IPS-18a (cell line): Measurements from ENCODE around the gene LOXL4.

Source experiments
- H3K27ac ChIP-seq: one replicate; pipeline ENCODE4 v1.5.1; 2013; ENCODE audit warnings: low read length
- H3K27me3 ChIP-seq: one replicate; pipeline ENCODE4 v1.6.1; 2013; ENCODE audit warnings: mild to moderate bottlenecking, low read length; ENCODE audit not compliant: control insufficient read depth, insufficient read depth
- H3K36me3 ChIP-seq: one replicate; pipeline ENCODE4 v1.6.1; 2013; ENCODE audit warnings: low read depth, low read length; ENCODE audit not compliant: control insufficient read depth
- H3K4me1 ChIP-seq: one replicate; pipeline ENCODE4 v1.6.1; 2013; ENCODE audit warnings: low read depth, low read length; ENCODE audit not compliant: control insufficient read depth
- H3K4me3 ChIP-seq: one replicate; pipeline ENCODE4 v1.5.1; 2013; ENCODE audit warnings: low read length
- H3K9ac ChIP-seq: one replicate; pipeline ENCODE4 v1.6.1; 2013; ENCODE audit warnings: mild to moderate bottlenecking, low read length, moderate library complexity
- H3K9me3 ChIP-seq: one replicate; pipeline ENCODE4 v1.6.1; 2013; ENCODE audit warnings: low read depth, low read length; ENCODE audit not compliant: control insufficient read depth

Gene LOXL4

DNA sequence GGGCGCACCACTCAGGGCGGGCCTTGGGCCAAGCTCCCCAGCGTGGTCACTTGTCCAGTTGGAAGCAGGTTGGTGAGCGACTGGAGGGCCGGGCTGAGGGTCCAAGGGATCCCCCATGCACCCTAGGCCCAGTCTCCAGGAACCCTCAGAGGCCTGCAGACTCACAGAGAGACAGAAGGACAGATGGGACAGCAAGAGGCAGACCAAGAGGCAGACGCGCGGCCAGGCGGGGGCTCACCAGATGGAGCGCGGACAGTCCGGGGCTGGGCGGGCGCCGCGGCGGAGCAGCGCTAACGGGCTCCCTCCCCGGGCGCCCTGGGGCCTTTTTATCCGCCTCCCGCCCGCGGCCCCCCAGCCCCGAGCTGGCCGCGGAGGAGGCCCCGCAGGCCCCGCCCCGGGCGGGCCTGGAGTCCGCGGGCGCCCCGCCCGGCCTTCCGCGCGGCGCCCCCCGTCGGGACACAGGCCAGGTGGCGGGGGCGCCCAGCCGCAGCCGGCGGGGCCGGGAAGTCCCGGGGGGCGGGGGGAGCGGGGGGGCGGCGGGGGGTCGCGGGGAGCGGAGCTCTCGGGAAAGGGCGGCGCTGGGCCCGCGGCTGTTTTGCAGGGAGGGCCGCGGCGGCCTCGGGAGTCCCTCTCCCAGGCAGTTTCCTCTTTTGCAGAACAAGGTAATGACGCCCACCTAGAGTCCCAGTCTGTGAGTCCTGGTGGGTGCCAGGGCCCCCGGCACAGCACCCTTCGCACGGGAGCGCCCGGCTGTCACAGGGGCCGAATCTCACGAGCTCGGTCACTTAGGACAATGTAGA is at the start of gene LOXL4:
Gene LOXL4 (minus strand): TSS at position 301 of the 800 bp plus-strand sequence. CDS start 5,175 bp downstream, outside the sequence.
- Histone ChIP-seq H3K36me3 (no peaks in the 10 kb centered on the region), H3K27ac (no peak within 1 kb of the TSS), H3K9me3 (no peaks in the 10 kb centered on the region), H3K9ac (no peak within 1 kb of the TSS), H3K4me1 (no peaks in the 10 kb centered on the region), H3K27me3 (peaks cover 17% of the 10 kb centered on the region), H3K4me3 (peak within 1 kb of the TSS; percentile 43)

- Histone ChIP-seq H3K4me1 (no peaks in the 10 kb centered on the region), H3K36me3 (no peaks in the 10 kb centered on the region), H3K27me3 (no peaks in the 10 kb centered on the region), H3K9me3 (no peaks in the 10 kb centered on the region), H3K9ac (no peak overlapping the region), H3K4me3 (no peak overlapping the region), H3K27ac (no peak overlapping the region)
These were observed 48.7 kb upstream of the LOXL4 start for GRCh38 chr10:98316661-98317060.

DNA sequence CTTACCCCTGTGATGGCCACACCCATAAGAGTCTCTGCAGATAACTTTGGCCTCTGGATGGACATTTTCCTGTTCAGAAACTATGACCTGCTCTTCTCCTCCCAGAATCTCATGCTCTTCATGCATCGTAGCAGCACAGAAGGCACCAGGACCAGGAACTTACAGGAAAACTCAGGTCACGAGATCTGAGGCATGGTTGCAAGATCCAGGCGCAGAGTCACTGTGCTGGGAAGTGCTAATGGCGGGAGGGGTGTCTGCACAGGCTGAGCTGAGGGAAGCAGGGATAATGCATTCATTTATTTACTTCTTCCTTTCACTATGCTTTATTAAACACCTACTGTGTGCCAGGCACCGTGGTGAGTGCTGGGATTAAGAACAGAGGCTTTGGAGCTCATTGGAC is 48.2 kb upstream of the LOXL4 start:
- H3K4me3 ChIP-seq: no peak overlapping the region
- H3K9me3 ChIP-seq: no peaks in the 10 kb centered on the region
- H3K36me3 ChIP-seq: no peaks in the 10 kb centered on the region
- H3K27me3 ChIP-seq: no peaks in the 10 kb centered on the region
- H3K9ac ChIP-seq: no peak overlapping the region
- no peak overlapping the region for H3K27ac ChIP-seq
- H3K4me1 ChIP-seq: no peaks in the 10 kb centered on the region

GRCh38 chr10:98314532-98315284 is 46.7 kb upstream of the LOXL4 start:
- H3K4me3 ChIP-seq: no peak overlapping the region
- H3K9me3 ChIP-seq: no peaks in the 10 kb centered on the region
- no peaks in the 10 kb centered on the region for H3K27me3 ChIP-seq
- H3K27ac ChIP-seq: no peak overlapping the region
- H3K4me1 ChIP-seq: no peaks in the 10 kb centered on the region
- H3K9ac ChIP-seq: no peak overlapping the region
- H3K36me3 ChIP-seq: no peaks in the 10 kb centered on the region

- Histone ChIP-seq H3K9ac (no peak overlapping the region), H3K4me1 (peaks cover 5% of the 10 kb centered on the region), H3K9me3 (no peaks in the 10 kb centered on the region), H3K4me3 (no peak overlapping the region), H3K27me3 (no peaks in the 10 kb centered on the region), H3K36me3 (no peaks in the 10 kb centered on the region), H3K27ac (no peak overlapping the region)
These were observed 45.6 kb upstream of the LOXL4 start for GRCh38 chr10:98313598-98313997.

DNA sequence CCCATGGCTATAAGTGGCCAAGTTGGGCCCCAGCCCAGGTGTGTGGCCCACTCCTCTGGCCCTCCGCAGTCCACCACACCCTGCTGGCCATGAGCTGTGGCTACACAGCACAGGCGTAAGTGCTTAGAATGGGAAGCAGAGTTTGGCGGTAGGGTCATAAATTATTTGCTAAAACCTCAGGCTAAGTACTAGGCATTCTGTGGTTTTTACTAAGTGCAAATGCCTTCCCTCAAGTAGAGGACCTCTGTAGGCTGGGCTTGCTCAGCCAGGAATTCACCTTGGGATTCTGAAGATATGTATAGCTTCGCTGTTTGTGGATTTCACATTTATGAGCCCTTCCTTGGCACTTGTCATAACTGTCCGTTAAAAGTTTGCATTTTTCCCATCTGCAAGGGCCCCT is 44.8 kb upstream of the LOXL4 start:
- H3K4me3 ChIP-seq: no peak overlapping the region
- no peaks in the 10 kb centered on the region for H3K27me3 ChIP-seq
- H3K4me1 ChIP-seq: peaks cover 5% of the 10 kb centered on the region
- no peaks in the 10 kb centered on the region for H3K9me3 ChIP-seq
- H3K36me3 ChIP-seq: no peaks in the 10 kb centered on the region
- no peak overlapping the region for H3K27ac ChIP-seq
- no peak overlapping the region for H3K9ac ChIP-seq

- no peak overlapping the region for H3K9ac ChIP-seq
- H3K9me3 ChIP-seq: no peaks in the 10 kb centered on the region
- no peaks in the 10 kb centered on the region for H3K27me3 ChIP-seq
- H3K27ac ChIP-seq: no peak overlapping the region
- no peak overlapping the region for H3K4me3 ChIP-seq
- H3K36me3 ChIP-seq: no peaks in the 10 kb centered on the region
- H3K4me1 ChIP-seq: peaks cover 5% of the 10 kb centered on the region
These were observed 44.4 kb upstream of the LOXL4 start for GRCh38 chr10:98312349-98312748.

- H3K9me3 ChIP-seq: no peaks in the 10 kb centered on the region
- H3K4me3 ChIP-seq: no peak overlapping the region
- peaks cover 5% of the 10 kb centered on the region for H3K4me1 ChIP-seq
- H3K36me3 ChIP-seq: no peaks in the 10 kb centered on the region
- H3K9ac ChIP-seq: no peak overlapping the region
- H3K27me3 ChIP-seq: no peaks in the 10 kb centered on the region
- no peak overlapping the region for H3K27ac ChIP-seq
These were observed 42.7 kb upstream of the LOXL4 start for GRCh38 chr10:98310701-98311100.

- Histone ChIP-seq H3K36me3 (no peaks in the 10 kb centered on the region), H3K27me3 (no peaks in the 10 kb centered on the region), H3K4me1 (peaks cover 5% of the 10 kb centered on the region), H3K9ac (no peak overlapping the region), H3K4me3 (peak overlapping the region; percentile 52), H3K9me3 (no peaks in the 10 kb centered on the region), H3K27ac (no peak overlapping the region)
These were observed 41.7 kb upstream of the LOXL4 start for GRCh38 chr10:98309366-98310355.

GRCh38 chr10:98308669-98309365 is 40.8 kb upstream of the LOXL4 start:
- Histone ChIP-seq H3K9ac (no peak overlapping the region), H3K27me3 (no peaks in the 10 kb centered on the region), H3K36me3 (no peaks in the 10 kb centered on the region), H3K27ac (no peak overlapping the region), H3K4me3 (peak overlapping the region; percentile 52), H3K4me1 (peaks cover 5% of the 10 kb centered on the region), H3K9me3 (no peaks in the 10 kb centered on the region)
